K562 (cell line): ENCODE data around the gene PI4KA. TPM values are rescaled to one million over a fixed set of nuclear protein-coding genes. Genes with fewer than 3 reads are reported as not detected.

Experiments
- CHD4 ChIP-seq: fragments of 200-600 bp; sonication (generic); IDR thresholded peaks from 3 replicates; pipeline ENCODE4 v1.6.1; 2012; ENCODE audit warnings: low read depth, mild to moderate bottlenecking, mixed read lengths, low read length, inconsistent platforms; ENCODE audit not compliant: insufficient read depth, insufficient replicate concordance, poor library complexity, severe bottlenecking
- MCM7 ChIP-seq, 2 experiments: fragments of 450-650 bp; IDR thresholded peaks; 2 replicates each; pipeline ENCODE4 v1.6.1; 2016 to 2018
- STAG1 ChIP-seq: sonication (generic); formaldehyde crosslinking; IDR thresholded peaks from 2 replicates; pipeline ENCODE4 v1.5.0; 2020; ENCODE audit warnings: missing genetic modification reagents, borderline replicate concordance
- TEAD4 ChIP-seq, 2 experiments: sonication (generic) in 1 of 2; formaldehyde crosslinking in 1 of 2; IDR thresholded peaks; 2 replicates each; pipeline versions ENCODE4 v1.6.1 to v1.8.0; 2012 to 2022; ENCODE audit warnings: borderline replicate concordance in 1 of 2, inconsistent platforms in 1 of 2, low read length in 1 of 2, mild to moderate bottlenecking in 1 of 2, missing genetic modification reagents in 1 of 2
- ZHX1 ChIP-seq: fragments of 150-350 bp; conservative IDR thresholded peaks from 2 replicates; pipeline ENCODE4 v1.6.1; 2014; ENCODE audit warnings: low read length
- polyA plus RNA-seq, 8 experiments: library from polyadenylated mRNA; depleted of rRNA in 4 of 8; stranded (reverse) in 5 of 8; unstranded in 3 of 8; fragments of >200 nt; fragmentation: Nextera tagmentation in 2 of 8; fragmentation: Illumina TruSeq in 1 of 8; extraction: Ambion mirVana in 2 of 8; extraction: Trizol in 1 of 8; gene quantifications; 2 replicates each; pipeline versions ENCODE4 v1.2.1 to v1.2.3, GENCODE V29; 2011 to 2014; ENCODE audit warnings: inconsistent platforms in 1 of 8, missing spikeins in 1 of 8
- total RNA-seq, 7 experiments: library from RNA; depleted of rRNA in 6 of 7; stranded (reverse); fragments of >200 nt in 6 of 7; fragmentation: Illumina TruSeq in 2 of 7; extraction: Trizol in 2 of 7; gene quantifications; 2 replicates each; pipeline versions ENCODE4 v1.2.1 to v1.2.3, GENCODE V29; 2011 to 2021; ENCODE audit warnings: low replicate concordance in 1 of 7

Gene PI4KA
- total and polyA plus RNA-seq, 9 of the 15 experiments (the other 6 are each of a cell fraction or from before 2014, with no cell fraction given): 7.3 to 187 (median 84.7) TPM

GRCh38 chr22:20721409-20722218 is 137.0 kb downstream of the PI4KA start (continued):
- TF ChIP-seq ZHX1 (0 out of 2 replicates have a peak, but pooled peaks have one; percentile 38), CHD4 (no peak), STAG1 (CRISPR knock-in tag) (0 out of 2 replicates have a peak, but pooled peaks have one; percentile 17), MCM7 (IDR thresholded peaks at IDR 0.05) (no peak), TEAD4 (IDR thresholded peaks at IDR 0.05; ENCODE audit: low read length) (no peak), TEAD4 (CRISPR knock-in tag; IDR thresholded peaks at IDR 0.05; ENCODE audit: borderline replicate concordance) (0 out of 2 replicates have a peak, but pooled peaks have one; percentile 44)
